ENCODE data around the gene MAML3.

DNA sequence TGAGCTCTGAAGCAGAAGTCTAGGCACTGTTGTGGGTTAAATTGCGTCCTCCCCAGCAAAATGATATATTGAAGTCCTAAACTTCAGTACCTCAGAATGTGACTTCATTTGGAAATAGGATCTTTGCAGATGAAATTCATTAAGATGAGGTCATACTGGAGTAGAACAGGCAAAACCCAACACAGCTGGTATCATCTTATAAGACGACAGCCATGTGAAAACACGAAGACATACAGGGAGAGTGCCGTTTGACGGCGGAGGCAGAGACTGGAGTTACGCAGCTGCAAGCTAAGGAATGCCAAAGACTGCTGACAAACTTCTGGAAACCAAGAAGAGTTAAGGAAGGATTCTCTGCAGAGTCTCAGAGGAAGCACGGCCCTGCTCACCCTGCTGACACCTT is 241.5 kb downstream of the MAML3 start:
- TF ChIP-seq, protein P1, sequence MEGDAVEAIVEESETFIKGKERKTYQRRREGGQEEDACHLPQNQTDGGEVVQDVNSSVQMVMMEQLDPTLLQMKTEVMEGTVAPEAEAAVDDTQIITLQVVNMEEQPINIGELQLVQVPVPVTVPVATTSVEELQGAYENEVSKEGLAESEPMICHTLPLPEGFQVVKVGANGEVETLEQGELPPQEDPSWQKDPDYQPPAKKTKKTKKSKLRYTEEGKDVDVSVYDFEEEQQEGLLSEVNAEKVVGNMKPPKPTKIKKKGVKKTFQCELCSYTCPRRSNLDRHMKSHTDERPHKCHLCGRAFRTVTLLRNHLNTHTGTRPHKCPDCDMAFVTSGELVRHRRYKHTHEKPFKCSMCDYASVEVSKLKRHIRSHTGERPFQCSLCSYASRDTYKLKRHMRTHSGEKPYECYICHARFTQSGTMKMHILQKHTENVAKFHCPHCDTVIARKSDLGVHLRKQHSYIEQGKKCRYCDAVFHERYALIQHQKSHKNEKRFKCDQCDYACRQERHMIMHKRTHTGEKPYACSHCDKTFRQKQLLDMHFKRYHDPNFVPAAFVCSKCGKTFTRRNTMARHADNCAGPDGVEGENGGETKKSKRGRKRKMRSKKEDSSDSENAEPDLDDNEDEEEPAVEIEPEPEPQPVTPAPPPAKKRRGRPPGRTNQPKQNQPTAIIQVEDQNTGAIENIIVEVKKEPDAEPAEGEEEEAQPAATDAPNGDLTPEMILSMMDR (IDR thresholded peaks at IDR 0.05; ENCODE audit: low read depth, low read length), result no peak
- no peak for TF ChIP-seq POLR2A (IDR thresholded peaks at IDR 0.05; ENCODE audit: extremely low read depth, insufficient read length)
- TF ChIP-seq, protein P2, sequence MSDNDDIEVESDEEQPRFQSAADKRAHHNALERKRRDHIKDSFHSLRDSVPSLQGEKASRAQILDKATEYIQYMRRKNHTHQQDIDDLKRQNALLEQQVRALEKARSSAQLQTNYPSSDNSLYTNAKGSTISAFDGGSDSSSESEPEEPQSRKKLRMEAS (IDR thresholded peaks at IDR 0.05; ENCODE audit: low read depth, low read length), result no peak

All from NB4 (cell line).